BE2C (cell line): Measurements from ENCODE around the gene RET.

Experiments used
- DNase-seq: peaks from one replicate; pipeline ENCODE4 v3.0.0-alpha.2; 2020
- H3K27me3 ChIP-seq: fragments of 250-450 bp; sonication (Bioruptor Pico); 2 replicates; pipeline ENCODE4 v1.5.1; 2020; ENCODE audit warnings: mild to moderate bottlenecking
- H3K36me3 ChIP-seq: fragments of 250-450 bp; sonication (Bioruptor Pico); 2 replicates; pipeline ENCODE4 v1.5.1; 2020; ENCODE audit warnings: mild to moderate bottlenecking
- H3K4me1 ChIP-seq: fragments of 250-450 bp; sonication (Bioruptor Pico); 2 replicates; pipeline ENCODE4 v1.5.1; 2020
- H3K4me3 ChIP-seq: 2 replicates; pipeline ENCODE4 v1.5.1; 2011; ENCODE audit warnings: low read depth, low read length
- H3K9me3 ChIP-seq: fragments of 250-450 bp; sonication (Bioruptor Pico); 2 replicates; pipeline ENCODE4 v1.5.1; 2020
- TF ChIP-seq, protein P1 (sequence below): IDR thresholded peaks from 2 replicates; pipeline ENCODE4 v1.5.1; 2012; ENCODE audit warnings: mild to moderate bottlenecking, low read depth, low read length

The RET gene

DNA sequence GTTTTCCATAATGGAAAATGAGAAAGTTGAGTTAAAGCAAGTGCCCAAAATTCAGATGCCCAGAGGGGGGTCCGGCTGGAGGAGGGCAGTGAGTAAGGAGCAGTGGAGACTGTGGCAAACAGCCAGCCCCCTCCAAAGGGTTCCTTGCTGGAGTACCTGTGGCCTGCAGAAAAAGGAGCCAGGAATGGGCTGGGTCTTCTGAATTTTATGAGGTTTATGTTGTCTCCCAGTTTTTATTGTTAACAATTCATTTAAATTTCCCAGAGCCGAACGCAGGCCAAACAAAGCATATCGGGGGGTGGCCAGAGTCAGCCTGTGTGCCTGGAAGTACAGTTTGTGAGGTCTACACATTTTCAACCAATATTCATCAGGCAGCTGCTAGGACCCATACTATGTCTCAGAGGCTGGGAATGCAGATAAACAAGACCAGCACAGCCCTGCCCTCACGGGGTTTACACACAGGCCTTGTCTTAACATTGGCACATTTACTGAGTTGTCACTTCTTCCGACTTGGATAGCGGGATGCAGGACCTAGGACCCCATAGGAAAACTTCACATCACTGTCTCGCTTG is 48.5 kb downstream of the RET start:
- H3K4me3 ChIP-seq: no peak overlapping the region
- no peaks in the 10 kb centered on the region for H3K9me3 ChIP-seq
- peaks cover 97% of the 10 kb centered on the region for H3K36me3 ChIP-seq
- H3K4me1 ChIP-seq: no peaks in the 10 kb centered on the region
- H3K27me3 ChIP-seq: no peaks in the 10 kb centered on the region
- TF ChIP-seq, protein P1, sequence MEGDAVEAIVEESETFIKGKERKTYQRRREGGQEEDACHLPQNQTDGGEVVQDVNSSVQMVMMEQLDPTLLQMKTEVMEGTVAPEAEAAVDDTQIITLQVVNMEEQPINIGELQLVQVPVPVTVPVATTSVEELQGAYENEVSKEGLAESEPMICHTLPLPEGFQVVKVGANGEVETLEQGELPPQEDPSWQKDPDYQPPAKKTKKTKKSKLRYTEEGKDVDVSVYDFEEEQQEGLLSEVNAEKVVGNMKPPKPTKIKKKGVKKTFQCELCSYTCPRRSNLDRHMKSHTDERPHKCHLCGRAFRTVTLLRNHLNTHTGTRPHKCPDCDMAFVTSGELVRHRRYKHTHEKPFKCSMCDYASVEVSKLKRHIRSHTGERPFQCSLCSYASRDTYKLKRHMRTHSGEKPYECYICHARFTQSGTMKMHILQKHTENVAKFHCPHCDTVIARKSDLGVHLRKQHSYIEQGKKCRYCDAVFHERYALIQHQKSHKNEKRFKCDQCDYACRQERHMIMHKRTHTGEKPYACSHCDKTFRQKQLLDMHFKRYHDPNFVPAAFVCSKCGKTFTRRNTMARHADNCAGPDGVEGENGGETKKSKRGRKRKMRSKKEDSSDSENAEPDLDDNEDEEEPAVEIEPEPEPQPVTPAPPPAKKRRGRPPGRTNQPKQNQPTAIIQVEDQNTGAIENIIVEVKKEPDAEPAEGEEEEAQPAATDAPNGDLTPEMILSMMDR: no peak
- no peak for DNase-seq

DNA sequence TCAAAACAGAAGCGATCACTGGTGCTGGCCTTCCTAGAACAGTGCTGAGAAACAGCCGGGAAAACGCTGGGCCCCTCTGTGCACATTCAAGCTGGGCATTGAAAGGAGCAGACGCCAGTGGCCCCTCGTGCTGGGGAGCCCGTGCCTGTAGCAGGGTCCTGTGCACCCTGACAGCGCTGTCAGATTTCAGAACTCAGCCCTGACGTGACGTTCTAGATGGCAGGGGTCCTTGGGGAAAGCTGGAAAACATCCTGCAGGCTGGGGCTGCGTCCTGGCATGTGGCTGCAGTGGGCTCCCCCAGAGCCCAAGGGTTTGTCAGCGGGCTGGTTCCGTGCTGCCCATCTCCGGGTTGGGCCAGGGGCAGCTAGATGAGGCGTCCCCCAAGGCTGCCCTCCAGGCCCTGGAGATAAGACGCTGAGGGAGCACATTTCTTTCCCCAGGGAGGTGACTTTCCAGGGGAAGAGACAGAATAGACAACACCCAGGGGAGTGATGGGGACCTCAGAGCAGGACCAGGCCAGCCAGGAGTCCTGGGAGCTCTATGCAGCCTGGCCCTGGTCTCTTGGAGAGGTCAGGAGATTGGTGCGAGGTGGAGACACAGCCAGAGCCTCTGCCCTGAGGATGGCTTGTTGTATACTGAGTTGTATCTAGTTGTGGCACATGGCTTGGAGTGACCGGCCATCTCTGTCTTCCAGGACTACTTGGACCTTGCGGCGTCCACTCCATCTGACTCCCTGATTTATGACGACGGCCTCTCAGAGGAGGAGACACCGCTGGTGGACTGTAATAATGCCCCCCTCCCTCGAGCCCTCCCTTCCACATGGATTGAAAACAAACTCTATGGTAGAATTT is 49.2 kb downstream of the RET start:
- Histone ChIP-seq H3K4me1 (no peaks in the 10 kb centered on the region), H3K36me3 (peaks cover 93% of the 10 kb centered on the region), H3K27me3 (no peaks in the 10 kb centered on the region), H3K4me3 (no peak overlapping the region), H3K9me3 (no peaks in the 10 kb centered on the region)
- TF ChIP-seq, protein P1: no peak
- DNase-seq: no peak

DNA sequence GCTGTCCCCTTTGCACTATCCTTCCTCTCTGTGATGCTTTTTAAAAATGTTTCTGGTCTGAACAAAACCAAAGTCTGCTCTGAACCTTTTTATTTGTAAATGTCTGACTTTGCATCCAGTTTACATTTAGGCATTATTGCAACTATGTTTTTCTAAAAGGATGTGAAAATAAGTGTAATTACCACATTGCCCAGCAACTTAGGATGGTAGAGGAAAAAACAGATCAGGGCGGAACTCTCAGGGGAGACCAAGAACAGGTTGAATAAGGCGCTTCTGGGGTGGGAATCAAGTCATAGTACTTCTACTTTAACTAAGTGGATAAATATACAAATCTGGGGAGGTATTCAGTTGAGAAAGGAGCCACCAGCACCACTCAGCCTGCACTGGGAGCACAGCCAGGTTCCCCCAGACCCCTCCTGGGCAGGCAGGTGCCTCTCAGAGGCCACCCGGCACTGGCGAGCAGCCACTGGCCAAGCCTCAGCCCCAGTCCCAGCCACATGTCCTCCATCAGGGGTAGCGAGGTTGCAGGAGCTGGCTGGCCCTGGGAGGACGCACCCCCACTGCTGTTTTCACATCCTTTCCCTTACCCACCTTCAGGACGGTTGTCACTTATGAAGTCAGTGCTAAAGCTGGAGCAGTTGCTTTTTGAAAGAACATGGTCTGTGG is 50.0 kb downstream of the RET start:
- no peaks in the 10 kb centered on the region for H3K4me1 ChIP-seq
- H3K4me3 ChIP-seq: no peak overlapping the region
- H3K36me3 ChIP-seq: peaks cover 85% of the 10 kb centered on the region
- DNase-seq: no peak
- H3K9me3 ChIP-seq: no peaks in the 10 kb centered on the region
- no peaks in the 10 kb centered on the region for H3K27me3 ChIP-seq
- TF ChIP-seq, protein P1: no peak

DNA sequence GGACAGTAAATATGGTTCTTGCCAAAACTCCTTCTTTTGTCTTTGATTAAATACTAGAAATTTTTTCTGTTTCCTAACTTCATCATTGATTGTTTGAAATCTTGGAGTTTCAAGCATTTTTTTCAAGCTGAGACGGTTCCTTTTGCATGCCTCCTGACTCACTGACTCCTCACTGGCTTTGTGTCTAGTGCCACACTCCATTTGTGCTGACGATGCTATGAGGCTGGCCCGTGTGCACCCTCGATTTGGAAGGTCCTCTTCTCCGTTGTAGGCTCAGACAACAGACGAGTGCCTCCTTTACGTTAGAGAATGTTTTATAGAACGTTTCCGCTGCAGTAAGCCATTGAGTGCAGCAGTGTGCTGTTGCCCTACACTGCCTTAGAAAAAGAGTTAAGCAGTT is 50.6 kb downstream of the RET start:
- no peaks in the 10 kb centered on the region for H3K4me1 ChIP-seq
- no peak for DNase-seq
- no peaks in the 10 kb centered on the region for H3K9me3 ChIP-seq

DNA sequence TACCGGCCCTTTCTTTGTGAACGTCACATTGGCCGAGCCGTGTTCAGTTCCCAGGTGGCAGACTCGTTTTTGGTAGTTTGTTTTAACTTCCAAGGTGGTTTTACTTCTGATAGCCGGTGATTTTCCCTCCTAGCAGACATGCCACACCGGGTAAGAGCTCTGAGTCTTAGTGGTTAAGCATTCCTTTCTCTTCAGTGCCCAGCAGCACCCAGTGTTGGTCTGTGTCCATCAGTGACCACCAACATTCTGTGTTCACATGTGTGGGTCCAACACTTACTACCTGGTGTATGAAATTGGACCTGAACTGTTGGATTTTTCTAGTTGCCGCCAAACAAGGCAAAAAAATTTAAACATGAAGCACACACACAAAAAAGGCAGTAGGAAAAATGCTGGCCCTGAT is 51.5 kb downstream of the RET start:
- DNase-seq: no peak
- TF ChIP-seq, protein P1: no peak
- Histone ChIP-seq H3K27me3 (no peaks in the 10 kb centered on the region; the same call in 1 of the 2 replicates), H3K36me3 (peaks cover 71% of the 10 kb centered on the region), H3K4me3 (no peak overlapping the region), H3K4me1 (no peaks in the 10 kb centered on the region), H3K9me3 (no peaks in the 10 kb centered on the region)

More for the DNA sequence above, 50.6 kb downstream of the RET start:
- Histone ChIP-seq H3K27me3 (no peaks in the 10 kb centered on the region), H3K4me3 (no peak overlapping the region), H3K36me3 (peaks cover 80% of the 10 kb centered on the region)
- TF ChIP-seq, protein P1: no peak
